NCI-H2196 (cell line): ENCODE data around the gene AMIGO2.
"Not testable (repeated sequence)": the region's sequence is repeated elsewhere in the genome, so short reads cannot be mapped to it uniquely, and the experiment has no call there.

ENCODE experiments used
- DNase-seq: peaks from one replicate; lab custom pipeline; 2025; ENCODE audit not compliant: unreplicated experiment; lab: John Stamatoyannopoulos, UW

AMIGO2 gene

DNA sequence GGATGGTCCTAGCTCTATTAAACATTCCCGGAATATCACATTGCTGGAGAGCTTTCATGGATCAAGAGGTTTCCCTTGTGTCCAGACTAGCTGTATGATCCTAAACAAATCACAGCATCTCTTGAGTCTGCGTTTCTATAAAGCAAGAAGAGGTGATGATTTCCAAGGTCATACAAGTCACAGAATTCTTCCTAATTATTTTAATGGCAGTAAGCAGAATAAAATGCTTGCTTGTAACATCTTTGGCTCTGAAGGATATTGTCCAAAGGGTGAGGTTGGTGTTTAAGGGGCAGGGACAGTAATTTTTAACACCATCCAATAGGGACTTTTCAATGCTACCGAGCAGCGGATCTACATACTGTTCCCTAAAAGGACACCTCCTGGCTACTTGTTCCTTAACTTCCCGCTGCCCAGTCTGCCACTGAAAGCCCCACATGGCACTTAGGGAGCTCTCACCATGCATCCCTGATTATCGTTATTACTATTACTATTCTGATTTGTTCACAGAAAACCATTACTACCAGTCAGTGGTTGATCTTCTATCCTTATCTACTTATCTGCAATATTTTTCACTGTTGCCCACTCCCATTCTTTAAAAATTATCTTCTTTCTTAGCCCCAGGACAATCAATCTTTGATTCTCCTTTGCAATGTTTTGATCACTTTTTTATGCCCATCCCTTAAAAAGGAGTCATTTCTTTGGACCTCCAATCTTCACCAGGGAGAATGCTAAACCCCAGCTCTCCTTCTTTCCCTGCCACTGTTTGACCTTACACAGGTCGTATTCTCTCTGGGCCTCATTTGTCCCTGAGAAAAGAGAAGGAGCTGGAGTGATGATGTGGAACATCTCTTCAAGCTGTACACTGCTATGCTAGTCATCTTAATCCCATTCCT is 4.3 kb downstream of the AMIGO2 start:
- no peak for DNase-seq

DNA sequence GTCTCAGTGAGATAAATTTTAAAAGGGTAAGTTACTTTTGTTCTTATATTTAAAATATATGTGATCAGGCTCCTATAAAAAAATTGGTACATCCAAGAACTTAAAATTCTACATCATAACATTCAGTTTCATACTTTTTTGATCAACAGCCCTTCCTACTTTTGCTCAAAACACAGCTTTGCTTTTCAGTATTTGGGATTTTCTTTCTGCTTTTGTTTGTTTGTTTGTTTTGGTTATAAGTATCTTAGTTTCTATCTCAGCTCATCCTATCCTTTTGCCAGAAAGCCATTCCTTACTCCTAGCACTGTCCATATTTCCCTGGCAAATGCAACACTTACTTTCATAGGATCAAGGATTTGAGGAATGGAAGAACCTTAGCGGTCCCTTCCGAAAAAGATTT is 5.0 kb downstream of the AMIGO2 start:
- DNase-seq = no peak

DNA sequence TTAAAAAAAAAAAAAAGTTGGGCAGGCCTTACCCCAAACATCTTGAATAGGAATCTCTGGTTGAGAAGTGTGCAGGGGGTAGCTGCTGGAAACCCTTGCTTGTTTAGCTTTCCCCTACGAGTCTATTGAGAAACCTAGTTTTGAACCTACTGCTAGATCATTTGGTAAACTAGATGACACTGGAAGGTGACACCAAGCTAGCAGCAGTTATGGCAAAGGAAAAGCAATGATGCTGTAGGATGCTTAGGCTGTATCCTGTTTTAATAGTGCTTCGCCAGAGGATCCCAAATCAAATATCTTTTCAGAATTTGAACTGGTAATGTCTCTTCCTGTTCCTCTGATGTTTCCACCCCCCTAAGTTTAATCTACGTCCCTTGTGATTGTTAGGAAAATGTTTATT is 5.8 kb downstream of the AMIGO2 start:
- no peak for DNase-seq

DNA sequence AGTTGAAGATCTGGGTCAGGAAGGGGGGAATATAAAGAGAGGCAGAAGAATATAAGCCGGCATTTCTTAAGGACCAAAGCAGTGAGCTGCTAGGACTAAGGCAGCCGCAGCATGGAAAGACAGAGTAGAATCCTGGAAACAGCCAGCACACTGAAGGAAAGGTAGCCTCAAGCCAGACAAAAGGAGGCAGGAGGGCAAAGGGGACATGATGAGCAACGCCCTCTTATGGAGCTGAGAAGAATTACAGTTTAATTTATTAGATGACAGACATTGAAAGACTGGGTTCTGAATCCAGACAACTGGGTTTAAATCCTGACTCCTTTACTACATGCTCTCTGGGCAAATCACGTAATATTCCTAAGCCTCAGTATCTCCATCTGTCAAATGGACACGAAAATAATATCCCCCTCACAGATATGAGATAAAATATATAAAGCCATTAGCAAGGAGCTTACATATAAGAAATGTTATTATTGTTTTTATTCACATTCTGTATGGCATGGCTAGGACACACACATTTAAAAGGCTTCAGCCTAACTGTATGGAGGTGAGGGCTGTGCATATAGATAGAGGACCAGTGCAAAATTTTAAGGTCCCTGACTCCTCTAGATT is 8.4 kb downstream of the AMIGO2 start:
- DNase-seq = no peak

DNA sequence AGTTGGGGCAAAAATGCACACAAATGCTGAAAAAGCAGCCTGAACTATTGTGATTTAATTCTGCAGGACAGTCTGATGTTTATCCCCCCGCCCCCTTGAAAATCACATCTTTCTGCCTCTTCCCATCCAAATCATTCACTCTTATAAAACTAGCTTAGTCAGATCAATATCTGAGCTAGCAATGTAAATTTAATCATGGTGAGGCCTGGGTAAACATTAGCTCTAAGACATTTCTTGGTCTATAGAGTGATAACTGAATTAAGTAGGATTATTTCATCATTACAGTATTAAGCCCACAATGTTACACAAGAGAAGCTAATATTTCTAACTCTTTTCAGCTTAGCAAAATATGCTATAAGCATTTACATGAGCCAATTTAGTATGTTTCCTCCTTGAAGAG is 9.4 kb downstream of the AMIGO2 start:
- no peak for DNase-seq

DNA sequence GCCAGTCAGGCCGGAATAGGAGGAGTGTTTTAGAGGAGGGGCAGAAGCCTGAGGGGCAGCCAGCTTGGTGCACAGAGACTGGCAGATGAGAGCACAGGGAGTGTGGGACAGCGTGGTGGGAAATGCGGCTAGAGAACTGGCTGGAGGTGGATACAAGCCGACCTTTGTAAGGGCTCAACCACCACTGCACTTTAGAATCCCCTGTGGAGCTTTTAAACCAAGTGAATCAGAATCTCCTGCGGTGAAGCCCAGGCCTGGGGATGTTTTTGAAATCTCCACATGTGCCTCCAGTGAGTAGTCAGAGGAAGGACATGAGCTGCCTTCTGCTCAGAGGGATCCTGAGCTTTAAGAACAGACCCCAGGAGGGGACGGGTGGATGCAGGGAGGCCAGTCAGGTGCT is 11.2 kb downstream of the AMIGO2 start:
- no peak for DNase-seq

DNA sequence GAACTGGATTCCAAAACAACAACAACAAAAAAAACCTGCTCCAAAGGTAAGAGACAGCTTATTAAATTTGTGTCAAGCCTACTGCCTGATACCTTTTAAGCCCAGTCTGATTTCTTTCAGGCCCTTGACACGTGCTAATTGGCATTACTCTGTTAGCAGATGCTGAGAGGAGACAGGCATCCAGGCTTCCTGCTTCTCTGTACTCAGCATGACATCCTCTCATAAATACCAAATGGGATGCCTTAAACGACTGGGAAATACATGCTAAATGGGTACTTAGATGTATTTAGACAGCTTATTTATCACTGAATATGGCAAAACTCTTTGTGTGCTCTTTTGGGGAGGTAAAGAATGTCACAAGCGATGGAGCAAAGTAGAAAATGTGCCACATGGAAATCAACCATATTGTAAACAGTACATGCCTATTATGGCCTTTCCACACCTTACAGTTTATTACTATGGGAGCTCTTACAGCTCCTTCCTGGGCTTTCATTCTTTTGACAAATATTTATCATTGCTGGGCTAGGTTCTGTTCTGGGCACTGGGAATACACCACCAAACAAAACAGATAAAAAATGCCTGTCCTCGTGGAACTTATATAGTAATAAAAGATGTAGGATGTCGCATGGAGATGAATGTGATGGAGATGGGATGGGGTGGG is 11.9 kb downstream of the AMIGO2 start:
- no peak for DNase-seq

DNA sequence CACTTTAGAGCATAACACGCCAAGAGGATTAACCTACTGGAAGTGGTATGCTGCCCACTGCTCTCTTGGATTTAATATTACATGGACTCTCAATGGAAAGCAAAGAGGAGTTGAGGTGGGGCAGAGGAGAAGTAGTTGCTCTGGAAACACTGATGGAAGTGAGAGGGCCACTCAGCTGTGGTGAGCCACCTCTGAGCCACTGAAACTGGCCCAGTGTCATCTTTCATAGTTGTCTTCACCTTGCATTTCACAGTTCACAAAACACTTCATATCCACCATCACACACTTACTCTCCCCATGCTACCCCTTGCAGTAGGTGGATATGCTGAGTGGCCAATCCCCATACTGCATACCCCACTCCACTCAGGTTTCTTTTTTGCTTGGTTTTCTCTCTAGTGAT is 12.6 kb downstream of the AMIGO2 start:
- DNase-seq = no peak

DNA sequence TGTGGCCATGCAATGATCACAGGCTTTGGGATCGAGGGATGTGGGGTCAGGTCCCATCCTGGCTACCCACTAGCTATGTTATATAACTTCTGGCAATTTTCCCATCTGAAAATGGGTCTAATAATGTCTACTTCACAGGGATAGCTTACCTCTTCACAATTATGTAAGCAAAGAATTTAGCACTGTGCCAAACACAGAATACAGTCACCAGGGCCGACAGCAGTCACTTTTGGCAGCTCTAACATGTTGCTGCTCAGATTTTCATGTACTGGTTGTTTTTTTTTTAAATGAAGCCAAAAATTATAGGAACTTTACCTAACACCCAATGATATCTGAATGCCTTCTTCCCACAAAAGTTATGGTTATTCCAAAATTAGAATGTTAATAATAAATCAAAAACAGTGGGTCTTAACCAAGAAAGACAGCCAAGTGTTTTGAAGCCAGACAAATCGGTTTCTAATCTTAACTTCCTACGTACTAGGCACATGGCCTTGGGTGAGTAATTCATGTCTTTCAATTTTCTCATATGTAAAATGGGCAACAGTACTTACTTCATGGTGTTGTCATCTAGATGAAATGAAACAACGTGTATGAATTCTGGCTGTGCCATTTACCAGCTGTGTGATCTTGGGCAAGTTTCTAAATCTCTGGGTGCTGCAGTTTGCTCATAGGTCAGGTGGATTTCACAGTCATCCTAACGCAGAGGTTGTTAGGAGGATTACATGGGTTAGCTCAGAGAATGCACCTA is 13.3 kb downstream of the AMIGO2 start:
- no peak for DNase-seq

DNA sequence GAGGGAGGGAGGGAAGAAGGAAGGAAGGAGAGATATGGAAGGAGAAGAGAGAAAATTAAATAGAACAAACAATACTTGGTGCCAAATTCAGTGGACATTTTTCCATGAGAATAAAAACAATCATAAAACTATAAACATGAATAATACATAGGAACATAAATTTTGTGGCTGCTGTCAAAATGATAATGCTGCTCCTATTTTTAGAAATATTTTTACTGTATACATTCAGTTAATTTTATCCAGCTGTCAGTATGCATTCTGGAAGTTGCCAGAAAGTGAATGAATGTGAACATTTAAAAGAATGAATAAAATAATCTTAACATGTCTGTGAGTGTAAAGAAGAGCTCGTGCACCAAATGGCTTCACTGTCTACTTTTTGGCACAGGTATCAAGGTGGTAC is 14.2 kb downstream of the AMIGO2 start:
- no peak for DNase-seq

DNA sequence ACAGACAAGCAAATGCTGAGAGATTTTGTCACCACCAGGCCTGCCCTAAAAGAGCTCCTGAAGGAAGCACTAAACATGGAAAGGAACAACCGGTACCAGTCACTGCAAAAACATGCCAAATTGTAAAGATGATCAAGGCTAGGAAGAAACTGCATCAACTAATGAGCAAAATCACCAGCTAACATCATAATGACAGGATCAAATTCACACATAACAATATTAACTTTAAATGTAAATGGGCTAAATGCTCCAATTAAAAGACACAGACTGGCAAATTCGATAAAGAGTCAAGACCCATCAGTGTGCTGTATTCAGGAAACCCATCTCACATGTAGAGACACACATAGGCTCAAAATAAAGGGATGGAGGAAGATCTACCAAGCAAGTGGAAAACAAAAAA is 21.1 kb downstream of the AMIGO2 start:
- not testable (repeated sequence) for DNase-seq

DNA sequence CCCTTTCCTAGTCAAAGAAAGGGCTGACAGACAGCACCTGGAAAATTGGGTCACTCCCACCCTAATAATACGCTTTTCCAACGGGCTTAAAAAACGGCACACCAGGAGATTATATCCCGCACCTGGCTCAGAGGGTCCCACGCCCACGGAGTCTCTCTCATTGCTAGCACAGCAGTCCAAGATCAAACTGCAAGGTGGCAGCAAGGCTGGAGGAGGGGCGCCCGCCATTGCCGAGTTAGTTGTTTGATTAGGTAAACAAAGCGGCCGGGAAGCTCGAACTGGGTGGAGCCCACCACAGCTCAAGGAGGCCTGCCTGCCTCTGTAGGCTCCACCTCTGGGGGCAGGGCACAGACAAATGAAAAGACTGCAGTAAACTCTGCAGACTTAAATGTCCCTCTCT is 22.8 kb downstream of the AMIGO2 start:
- DNase-seq = not testable (repeated sequence)

DNA sequence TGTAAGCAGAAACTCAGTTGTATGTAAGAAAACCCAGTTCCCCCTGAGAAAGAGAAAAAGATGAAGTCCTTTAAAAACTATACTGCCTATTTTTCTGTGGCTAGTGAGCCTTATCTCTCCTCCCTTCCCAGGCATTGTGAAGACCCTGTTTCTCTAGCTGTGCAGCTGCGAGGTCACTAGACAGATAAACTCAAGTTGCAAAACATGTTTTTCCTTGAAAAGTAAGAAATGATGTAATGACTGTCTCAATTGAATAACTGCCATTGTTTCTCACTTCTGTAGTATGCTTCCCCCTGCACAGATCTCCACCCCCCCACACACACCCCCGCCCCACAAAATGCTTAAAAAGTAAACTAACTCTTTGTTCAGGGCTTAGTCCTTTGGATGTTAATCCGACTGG is 23.9 kb downstream of the AMIGO2 start:
- not testable (repeated sequence) for DNase-seq

DNA sequence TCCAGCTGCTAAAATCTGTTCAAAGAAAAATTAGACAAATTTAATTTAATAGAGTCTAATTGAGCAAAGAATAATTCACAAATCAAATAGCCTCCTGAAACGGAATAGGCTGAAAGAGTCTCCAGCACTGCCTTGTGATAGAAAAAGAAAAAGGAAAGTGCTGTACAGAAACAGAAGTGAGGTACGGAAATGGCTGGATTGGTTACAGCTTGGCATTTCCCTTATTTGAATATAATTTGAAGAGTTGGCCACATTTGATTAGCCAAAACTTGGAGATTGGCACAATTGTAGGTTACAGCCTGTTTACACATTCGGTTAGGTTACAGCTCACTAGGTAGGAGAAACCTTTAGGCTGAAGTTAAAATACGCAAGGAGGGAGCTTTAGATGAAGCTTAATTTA is 25.1 kb downstream of the AMIGO2 start:
- DNase-seq = no peak

DNA sequence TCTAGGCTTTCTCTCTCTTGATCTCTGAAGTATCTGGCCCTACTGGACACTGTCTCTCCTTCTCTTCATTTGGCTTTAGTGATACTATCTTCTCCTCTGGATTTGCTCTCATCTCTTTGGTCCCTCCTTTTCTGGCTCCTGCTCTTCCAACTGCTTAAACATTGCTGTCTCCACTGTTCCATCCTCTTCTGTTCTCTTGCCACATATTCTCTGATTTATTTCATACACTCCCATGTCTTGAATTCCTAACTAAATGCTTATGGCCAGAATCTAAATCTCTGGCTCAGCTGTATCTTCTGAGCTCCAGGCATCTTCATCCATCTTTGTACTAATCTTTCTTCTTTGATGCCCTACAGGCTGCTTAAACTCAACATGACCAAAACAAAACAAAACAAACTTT is 25.8 kb downstream of the AMIGO2 start:
- DNase-seq = no peak

DNA sequence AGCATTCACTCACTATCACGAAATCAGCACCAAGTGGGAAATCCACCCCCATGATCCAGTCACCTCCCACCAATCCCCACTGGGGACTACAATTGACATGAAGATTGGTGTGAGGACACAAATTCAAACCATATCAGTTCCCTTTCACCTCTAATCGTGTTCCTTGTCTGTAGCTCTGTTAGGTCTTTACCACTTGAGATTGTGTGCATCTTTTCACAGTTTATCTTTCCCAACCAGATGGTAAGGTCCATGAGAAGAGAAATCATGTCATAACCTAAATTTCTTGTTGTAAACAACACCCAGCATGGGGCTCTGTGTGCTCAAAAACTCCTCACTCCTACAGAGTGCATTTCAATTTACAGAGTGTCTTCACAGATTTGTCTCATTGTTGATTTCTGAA is 27.5 kb downstream of the AMIGO2 start:
- DNase-seq = no peak

DNA sequence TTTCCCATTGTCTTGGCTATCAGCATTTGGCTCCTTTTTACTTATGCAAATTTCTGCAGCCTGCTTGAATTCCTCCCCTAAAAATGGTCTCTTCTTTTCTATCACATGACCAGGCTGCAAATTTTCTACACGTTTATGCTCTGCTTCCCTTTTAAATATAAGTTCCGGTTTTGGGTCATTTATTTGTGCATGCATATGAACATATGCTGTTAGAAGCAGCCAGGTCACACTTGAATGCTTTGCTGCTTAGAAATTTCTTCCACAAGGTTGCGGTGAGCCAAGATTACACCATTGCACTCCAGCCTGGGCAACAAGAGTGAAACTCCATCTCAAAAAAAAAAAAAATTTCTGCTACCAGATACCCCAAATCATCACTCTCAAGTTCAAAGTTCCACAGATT is 28.5 kb downstream of the AMIGO2 start:
- DNase-seq = not testable (repeated sequence)

DNA sequence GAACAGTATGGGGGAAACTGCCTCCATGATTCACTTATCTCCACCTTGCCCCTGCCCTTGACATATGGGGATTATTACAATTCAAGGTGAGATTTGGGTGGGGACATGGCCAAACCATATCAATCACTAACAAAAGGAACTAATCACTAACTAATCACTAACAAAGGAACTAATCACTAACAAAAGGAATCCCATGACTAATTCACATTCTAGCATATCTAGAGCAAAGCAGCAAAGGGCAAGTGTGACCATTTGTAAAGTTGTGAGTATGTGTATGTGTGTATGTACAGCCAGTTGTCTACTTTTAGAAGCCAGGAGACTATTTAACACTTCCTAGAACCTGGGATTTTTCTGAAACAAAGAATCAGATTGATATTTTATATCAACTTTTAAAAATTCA is 31.2 kb downstream of the AMIGO2 start:
- DNase-seq = no peak

DNA sequence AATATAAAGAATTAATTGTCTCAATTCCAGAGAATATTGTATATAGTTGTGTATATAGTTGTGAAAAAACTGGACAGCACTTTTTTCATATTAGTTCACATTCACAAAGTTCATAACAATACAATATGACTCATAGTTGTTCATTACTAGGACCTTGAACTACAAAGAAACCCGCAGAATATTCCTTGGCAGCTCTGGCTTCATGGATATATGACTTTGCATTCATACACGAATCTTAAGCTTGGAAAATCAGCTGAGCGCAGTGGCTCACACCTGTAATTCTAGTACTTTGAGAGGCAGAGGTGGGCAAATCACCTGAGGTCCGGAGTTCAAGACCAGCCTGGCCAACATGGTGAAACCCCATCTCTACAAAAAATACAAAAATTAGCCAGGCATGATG is 38.4 kb downstream of the AMIGO2 start:
- DNase-seq = no peak

DNA sequence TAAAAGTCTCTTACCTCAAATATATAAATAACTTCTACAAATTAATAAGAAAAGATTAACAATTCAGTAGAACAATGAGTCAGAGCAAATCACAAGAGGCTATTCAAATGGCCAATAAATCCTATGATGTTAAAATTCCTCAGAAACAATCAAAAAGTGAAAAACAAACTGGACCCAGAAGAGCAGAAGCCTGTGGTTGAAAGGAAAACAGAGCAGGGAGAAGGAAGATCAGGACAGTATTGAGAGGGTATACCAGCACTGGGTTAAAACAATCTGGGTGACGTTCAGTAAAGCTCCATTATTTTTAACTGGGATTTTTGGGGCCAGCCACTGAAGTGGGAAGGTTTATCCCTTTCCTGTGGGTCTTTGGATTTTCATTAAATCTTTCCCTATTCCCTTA is 40.0 kb downstream of the AMIGO2 start:
- no peak for DNase-seq

DNA sequence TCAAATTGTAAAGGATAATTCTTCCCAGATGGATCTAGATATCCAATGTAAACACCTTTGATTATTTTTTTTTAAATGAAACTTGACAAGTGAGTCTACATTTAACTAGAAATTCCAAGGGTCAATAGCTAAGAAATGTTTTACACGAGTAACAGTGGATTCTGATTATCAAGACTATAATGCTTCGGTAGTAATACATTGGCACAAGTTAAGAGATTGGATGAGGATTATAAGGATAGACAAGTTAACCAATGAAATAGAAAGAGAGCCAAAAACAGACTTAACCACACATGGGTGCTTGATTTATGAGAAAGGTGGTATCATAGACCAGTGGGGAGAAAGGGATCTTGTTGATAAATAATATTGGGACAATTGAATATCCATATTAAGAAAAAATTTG is 40.7 kb downstream of the AMIGO2 start:
- no peak for DNase-seq
